Fibroblast of skin of left quadriceps (primary cell): ENCODE results near the gene ABHD17B.

Experiments used
- DNase-seq, 2 experiments: peaks; one replicate each; pipeline ENCODE4 v3.0.0-alpha.2; 2013; ENCODE audit warnings: low read depth in 2 of 2

ABHD17B gene

DNA sequence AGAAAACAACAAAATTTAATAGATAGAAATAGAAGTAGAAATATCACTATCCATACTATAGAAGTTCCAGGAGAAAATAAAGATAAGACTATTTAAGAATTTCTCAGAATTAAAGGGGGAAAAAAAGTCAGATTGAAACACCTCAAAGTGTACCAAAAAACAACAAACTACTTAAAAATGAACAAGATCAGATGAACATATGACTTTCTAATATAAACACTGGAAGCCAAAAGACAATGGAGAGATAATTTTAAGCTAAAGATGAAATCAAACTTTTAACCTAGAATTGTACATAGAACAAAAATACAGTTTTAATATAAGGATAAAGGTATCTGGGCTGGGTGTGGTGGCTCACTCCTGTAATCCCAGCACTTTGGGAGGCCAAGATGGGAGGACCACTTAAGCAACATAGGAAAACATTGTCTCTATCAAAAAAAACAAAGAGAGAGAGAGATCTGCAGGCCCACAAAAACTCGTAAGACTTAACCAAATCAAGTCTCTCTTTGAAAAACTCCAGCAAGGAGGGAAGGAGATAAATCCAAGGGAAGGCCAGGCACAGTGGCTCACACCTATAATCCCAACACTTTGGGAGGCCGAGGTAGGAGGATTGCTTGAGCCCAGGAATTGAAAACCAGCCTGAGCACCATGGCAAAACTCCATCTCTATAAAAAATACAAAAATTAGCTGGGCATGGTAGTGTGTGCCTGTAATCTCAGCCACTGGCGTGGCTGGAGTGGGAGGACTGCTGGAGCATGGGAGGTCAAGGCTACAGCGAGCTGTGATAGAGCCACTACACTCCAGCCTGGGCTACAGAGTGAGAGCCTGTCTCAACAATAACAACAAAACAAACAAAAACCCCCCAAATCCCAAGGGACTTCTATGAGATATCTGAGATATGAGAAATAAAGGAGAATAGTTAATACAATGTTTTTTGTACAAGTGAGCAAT lies 32.4 kb downstream of the ABHD17B start:
- DNase-seq, result no peak

DNA sequence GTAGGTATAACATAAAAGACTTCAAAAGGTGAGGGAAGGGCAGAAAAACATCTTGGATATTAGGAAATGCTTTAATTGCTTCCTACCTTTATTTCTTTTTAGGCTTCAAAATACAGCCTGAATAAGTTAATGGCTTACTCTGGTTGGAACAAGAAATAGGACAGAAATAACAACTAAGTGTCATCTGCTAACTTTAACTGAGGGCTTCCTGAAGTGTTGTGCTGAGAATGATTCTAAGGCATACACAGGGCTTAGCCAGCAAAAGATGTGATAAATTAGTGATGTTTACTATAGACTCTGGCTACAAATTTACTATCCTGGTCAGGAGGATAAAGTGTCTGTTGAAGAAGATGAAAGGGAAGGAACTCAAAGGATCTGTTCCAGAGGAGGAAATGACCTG lies 34.2 kb downstream of the ABHD17B start:
- no peak for DNase-seq

DNA sequence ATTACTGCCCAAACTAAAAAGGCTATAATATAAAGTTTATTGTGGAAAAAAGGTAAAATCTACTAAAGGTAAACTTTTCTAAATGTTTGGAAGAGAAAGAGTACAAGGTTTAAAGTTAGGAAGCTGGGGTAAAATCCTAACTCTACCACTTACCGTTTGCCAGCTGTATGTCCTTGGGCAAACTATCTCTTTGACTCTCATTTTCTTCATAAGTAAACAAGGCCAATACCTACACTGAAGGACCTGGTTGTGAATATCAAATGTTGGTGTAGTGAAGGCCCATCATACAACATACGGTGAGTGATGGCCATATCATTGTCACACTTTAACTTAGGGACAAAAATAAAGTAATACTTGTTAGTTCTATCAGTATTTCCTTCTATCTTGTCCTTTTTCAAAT lies 34.9 kb downstream of the ABHD17B start:
- no peak for DNase-seq

DNA sequence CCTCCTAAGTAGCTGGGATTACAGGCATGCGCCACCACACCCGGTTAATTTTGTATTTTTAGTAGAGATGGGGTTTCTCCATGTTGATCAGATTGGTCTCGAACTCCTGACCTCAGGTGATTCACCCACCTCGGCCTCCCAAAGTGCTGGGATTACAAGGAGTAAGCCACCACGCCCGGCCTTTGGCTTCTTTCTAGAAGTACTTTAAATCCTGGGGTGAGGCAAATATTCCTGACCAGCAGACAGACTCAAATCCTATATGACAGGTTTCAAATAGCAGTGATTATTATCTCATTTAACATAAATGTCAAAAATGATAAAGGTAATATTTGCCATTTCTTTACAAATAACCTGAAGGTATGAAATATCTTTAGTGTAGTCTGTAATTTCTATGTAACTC lies 35.6 kb downstream of the ABHD17B start:
- DNase-seq, result no peak

DNA sequence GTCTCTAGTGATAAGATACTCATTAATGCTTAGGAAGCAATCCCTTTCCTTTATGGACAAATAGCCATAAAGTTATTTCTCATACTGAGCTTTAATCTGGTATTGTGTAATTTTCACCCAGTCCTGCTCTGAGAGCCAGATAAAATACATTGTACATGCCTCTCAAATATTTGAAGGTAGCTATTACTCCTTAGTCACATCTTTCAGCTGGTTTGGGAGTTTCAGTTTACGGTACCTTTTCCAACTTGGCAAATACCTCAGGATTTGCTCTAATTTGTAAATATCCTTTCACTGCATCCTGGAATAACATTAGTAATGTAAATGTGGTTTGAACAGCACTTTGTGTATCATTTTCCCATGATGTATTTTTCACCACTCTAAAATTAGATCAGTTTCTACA lies 47.4 kb downstream of the ABHD17B start:
- peak; percentile 11 to 13 for DNase-seq

DNA sequence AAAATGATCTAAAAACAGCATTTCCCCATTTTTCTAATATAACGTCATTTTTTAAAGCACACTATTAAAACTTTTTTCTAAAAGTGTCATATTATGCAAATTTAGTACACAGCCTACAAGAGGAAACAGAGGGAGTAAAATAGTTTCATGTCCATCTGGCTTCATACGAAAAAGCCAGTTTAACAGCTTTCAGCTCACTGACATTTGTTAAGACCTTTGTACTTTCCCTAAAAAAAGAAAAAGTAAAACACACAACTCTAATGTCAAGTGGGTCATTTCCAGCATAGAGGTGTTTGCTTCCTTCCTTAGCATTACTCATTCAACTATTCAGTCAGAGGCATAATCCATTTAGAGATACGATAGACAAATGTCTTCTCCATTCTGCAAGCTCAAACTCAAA lies 49.4 kb downstream of the ABHD17B start:
- no peak for DNase-seq

DNA sequence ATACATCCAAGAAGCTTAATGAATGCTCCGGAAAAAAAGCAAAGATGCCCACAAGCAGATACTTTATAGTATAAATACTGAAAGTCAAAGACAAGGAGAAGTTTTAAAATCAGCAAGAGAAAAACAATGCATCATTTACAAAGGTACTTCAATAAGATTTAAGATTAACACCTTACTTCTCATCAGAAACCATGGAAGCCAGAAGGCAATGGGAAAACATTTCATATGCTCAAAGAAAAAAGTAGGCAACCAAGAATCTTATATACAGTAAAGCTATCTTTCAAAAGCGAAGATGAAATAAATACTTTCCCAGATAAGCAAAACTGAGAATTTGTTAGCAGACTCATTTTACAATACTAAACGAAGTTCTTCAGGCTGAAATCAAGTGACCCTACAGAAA lies 51.1 kb downstream of the ABHD17B start:
- no peak for DNase-seq

DNA sequence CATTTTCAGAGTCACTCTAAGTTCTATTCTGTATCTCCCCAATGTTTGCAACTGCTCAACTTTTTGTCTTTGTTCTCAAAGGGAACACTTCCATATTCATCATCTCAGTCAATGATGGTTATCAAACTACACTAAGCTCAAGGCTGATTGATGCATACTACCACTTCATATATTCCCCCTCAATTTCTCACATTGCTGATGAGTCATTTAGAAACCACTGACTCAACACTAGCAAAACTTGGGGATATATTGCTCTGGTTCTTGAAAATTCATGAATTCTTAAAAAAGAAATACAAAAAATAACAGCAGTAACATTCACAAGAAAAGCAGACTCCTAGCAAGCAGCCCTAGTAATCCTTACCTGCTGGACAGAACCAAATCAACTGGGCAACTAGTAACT lies 52.2 kb downstream of the ABHD17B start:
- peak in 1 of 2 experiments; percentile 9 for DNase-seq

DNA sequence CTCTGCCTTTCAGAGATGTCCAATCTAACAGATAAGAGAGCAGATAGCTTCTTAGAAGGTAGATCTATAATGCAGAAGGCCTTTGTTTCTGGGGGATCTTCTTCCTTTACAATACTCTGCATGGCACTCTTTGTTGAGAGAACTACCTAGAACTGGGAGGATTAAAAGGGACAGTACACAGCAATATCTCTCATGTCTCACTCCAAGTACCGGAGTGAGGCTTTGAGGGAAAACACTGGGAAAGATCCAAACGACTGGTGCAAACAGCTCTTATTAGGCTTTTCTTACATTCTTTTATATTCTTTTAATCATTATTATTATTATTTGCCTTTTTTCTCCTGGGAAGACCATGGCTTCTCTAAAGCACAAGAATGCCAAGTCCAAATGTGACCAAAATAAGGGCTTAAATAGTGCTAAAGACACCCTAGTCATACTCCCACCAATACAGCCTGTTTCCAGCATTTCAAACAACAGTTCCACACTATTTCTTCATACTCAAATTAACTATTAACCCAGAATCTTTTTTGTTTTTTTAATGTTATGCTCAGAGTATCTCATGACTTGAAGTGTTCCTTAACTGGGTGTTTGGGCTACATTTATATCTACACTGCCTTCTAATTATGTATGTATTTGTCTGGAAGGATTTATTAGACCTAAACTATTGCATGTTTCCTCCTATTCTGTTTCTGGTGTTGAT lies 52.7 kb downstream of the ABHD17B start:
- DNase-seq, result no peak

DNA sequence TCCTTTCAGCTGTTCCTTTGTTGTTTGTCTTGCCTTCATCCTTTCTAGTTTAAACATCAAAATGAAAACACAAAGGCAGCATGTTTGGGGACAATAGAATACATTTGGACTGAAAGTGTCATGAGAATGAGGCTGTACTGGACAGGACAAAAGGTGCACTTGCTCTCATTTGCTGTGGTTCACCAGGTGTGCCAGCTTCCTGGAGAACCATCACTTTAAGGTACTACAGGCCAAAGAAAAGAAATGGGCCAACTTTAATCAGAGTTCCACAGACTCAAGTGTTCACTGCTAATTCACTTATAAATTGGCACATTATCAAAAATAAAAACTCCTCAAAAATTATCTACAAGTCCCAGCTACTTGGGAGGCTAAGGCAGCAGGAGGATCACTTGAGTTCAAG lies 53.8 kb downstream of the ABHD17B start:
- DNase-seq, result no peak

DNA sequence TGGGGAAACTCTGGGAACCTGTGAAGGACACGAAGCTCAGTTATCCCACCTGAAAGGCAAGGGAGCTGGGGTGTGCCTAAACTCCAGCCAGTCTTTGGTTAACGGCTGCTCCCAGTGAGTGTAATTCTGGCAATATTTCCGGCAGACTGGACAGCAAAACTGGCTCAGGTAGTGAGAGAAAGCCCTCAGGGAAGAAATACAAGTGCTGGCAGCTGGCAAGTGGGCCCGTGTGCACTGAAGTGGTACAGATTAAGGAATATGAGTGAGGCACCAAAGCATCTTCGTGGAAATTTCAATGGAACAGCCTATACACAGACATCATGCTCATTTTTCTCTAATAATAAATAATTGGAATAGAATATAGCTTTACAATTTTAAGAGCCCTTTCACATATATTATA lies 56.2 kb downstream of the ABHD17B start:
- DNase-seq, result no peak

DNA sequence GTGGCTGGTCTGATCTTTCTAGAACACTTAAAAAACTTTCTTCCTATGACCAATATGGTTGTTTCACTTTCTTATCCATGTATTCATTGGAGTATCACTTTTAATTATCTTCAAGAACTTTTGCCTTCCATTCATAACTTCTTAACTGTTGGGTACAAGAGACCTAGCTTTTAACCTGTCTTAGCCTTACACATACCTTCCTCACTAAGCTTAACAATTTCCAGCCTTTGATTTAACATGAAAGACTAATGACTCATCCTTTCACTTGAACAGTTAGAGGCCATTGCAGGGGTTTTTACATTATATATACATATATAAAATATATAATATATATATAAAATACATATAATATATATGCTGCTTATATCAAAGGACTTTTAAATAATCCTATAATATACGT lies 57.9 kb downstream of the ABHD17B start:
- no peak for DNase-seq

DNA sequence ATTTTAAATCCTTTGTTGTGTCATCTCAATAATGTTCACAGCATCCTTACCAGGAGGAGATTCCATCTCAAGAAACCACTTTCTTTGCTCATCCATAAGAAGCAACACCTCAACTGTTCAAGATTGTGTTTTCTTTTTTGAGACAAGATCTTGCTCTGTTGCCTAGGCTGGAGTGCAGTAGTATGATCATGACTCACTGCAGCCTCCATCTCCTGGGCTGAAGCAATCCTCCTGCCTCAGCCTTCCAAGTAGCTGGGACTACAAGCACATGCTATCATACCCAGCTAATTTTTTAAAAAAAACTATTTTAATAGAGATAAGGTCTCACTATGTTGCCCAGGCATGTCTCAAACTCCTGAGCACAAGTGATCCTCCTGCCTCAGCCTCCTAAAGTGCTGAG lies 60.0 kb downstream of the ABHD17B start:
- no peak for DNase-seq

DNA sequence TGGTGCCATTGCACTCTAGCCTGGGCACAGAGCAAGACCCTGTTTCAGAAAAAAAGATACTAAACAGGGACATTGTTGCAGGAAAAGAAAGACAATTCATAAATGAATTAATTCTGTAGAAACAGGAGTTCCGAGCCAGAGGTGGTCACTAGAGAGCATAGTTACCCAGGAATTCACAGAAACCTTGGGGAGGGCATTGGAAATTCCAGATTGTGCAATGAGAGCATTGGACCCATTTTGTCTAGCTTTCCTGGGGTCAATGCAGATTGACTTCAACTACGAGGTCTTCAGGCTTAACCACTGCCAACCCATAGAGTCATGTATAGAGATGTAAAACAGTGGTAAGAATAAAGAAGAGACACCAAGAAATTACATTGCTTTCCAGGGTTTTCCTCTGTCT lies 63.1 kb downstream of the ABHD17B start:
- DNase-seq, result no peak

DNA sequence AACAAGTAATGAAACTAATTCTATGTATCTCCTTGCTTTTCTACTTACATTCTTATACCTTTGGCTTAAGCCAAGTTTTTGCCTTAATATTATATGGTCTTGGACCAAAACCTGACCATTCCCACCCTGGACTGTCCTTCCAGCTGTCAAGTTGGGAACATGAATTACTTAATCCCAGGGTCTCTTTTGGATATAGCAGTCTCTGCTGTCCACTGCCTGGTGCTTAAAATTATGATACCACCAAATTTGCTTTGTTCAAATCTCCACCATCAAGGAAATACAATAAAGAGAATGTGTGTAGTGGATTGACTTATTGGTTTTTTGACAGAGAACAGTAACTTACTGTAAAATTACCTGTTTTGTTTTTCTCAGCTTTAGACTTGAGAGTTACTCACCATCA lies 66.2 kb downstream of the ABHD17B start:
- no peak for DNase-seq

DNA sequence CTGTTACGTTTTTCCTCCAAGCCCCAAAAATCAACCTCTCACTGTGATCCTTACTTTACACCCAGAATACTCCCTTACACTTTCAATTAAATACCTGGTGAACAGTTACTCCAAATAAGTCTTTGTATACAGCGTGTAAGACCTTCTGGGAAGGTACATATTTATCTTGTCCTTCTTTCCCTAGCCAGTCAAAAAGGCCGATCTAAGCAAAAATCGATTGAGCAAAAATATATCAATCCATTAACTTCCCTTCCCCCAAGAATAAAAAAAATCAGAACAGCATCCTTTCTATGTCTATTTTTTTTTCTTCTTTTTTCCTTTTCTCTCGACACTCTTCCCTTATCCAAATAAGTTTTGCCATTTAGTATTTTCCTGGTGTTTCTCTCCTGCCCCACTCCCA lies 71.3 kb downstream of the ABHD17B start:
- no peak for DNase-seq

DNA sequence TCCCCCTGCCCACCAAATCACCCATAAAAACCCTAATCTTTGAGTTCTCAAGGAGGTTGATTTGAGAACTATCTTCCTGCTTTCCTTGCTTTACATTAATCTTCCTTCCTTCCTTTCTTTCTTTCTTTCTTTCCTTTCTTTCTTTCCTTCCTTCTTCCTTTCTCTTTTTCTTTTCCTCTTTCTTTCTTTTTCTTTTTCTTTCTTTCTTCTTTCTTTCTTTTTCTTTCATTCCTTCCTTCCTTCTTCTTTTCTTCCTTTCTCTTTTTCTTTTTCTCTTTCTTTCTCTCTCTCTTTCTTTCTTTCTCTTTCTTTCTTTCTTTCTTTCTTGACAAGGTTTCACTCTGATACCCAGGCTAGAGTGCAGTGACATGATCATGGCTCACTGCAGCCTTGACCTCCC lies 75.4 kb downstream of the ABHD17B start:
- DNase-seq, result no peak

DNA sequence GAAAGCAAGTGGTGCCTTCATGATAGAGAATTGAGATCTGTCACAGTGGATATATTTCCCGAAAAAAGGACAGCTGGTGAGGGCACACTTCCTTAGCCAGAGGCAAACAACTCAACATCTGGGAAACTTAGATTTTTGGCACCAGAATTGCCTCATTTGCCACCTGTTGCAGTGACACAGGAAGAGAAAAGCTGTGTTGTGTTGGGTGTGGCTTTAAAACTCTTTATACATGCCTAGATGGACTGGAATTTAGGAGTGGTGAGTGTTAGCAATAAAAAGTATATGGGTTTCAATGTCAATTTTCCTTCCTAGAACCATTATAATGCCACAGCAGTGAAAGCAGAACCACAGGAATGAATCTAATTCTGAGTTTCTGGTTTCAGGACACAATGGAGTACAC lies 80.1 kb downstream of the ABHD17B start:
- DNase-seq, result no peak

DNA sequence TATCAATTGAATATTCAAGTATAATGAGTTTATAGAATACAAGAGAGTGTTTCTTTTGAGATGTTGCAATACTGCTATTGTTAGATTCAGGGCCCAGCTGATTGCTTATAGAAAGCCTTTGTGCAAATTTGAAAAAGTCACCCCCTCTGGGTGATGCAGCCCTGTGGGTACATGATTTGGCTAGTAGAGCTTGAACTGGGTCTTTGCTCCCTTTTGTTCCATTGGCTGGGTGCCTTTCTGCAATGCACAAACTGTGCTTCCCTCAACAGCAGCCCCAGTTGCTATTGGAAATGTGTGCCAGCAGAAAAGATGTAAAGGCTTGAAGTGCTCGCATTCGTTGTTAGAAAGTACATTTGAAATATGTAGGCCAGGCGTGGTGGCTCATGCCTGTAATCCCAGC lies 80.8 kb downstream of the ABHD17B start:
- DNase-seq, result no peak

DNA sequence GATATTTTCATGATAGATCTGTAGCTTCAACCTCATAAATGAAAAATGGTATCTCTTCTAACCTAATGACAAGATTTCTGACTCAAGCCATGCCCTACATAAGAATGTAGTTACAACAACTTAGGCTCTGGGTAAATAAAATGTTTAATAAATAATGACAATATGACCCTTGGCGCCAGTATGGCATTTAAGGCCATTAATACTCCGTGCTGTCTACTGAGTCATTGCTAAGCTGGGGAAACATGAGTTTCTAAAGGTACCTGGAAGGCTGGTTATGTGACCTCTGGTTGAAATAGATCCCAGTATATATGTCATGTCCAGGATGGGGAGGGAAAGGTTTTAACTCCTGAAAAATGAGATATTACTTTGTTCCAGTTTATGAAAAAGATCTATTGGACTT lies 84.7 kb downstream of the ABHD17B start:
- DNase-seq, result no peak

DNA sequence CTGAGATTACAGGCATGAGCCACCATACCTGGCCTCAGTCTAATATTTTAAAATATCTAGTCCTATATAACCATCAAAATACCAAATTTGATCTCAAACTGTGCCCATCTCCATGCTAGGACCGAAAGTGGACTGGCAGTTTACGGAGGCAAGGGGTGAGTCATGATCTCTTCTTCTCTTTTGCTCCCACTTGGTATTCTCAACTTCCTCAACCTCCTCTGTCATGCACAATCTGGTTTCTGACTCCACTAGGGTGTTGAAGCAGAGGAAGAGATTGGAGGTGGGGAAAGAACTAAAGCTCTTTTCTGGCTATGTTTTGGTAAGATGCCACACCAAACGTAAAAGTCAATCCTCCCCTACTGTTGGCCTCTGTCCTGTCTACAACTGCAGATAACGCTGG lies 86.7 kb downstream of the ABHD17B start:
- DNase-seq, result no peak

DNA sequence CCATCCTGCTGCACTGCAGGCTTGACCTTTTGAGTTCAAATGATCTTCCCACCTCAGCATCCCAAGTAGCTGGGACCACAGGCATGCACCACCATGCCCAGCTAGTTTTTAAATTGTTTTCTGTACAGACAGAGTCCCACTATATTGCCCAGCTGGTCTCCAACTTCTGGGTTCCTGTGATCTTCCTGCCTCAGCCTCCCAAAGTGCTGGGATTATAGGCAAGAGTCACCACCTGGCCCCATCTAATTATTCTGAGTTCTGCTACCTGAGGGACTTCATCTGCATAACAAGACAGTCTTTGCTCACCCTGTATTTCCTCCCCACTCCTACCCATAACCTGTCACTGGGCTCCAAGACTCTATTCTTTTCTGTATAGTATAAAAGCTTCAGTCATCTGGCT lies 88.1 kb downstream of the ABHD17B start:
- no peak for DNase-seq

DNA sequence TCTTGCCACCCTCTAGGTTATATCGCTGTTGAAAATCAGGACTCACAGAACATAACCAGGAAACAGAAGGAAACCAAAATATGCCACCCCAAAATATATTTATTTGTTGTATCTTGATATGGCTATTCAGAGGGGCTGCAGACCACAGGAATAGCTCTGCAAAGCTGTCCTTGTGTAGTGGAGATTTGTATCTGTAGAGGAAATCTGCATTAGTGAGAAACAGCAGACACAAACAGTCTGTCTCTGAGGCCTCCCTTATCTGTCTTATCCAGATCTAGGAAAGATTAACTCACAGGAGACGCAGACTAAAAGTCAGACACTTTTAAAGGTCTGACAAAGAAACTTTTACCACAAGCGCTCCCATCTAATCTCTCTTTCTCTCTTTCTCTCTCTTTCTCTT lies 88.5 kb downstream of the ABHD17B start:
- DNase-seq, result no peak
